Measurements from ENCODE around the gene AKAP12. TPM values are rescaled to one million over a fixed set of nuclear protein-coding genes. Genes with fewer than 3 reads are reported as not detected.

AKAP12 gene
- polyA plus RNA-seq, 1 donor (not counting 4 experiments of a cell fraction or from before 2014, with no cell fraction given): 0.56 TPM

GRCh38 chr6:151392427-151392826, 152.7 kb downstream of the AKAP12 start:
- Histone ChIP-seq H3K4me1 (ENCODE audit: control insufficient read depth, extremely low read depth, insufficient read depth, low read length) (peaks cover 29% of the 10 kb centered on the region), H3K4me3 (ENCODE audit: control insufficient read depth in 2 of 3, extremely low read depth in 1 of 3, insufficient read depth in 2 of 3, low read depth in 1 of 3, low read length in 3 of 3) (peak overlapping the region; percentile 83 to 90 (median 88)), H3K79me2 (ENCODE audit: control insufficient read depth, insufficient read depth, low read length) (peaks cover 72% of the 10 kb centered on the region), H3K4me2 (ENCODE audit: control insufficient read depth, extremely low read depth, insufficient read depth, low read depth, low read length) (peak overlapping the region; percentile 99), H2AFZ (ENCODE audit: control insufficient read depth, low read length) (no peak overlapping the region), H3K9me1 (ENCODE audit: control insufficient read depth, extremely low read depth, insufficient read depth, low read length) (peaks cover 2% of the 10 kb centered on the region), H3K36me3 (ENCODE audit: control insufficient read depth in 2 of 2, extremely low read depth in 1 of 2, insufficient read depth in 2 of 2, low read length in 2 of 2) (no peaks in the 10 kb centered on the region), H3K9me3 (ENCODE audit: control insufficient read depth, low read depth, low read length) (no peaks in the 10 kb centered on the region), H3K9ac (ENCODE audit: control insufficient read depth, extremely low read depth, insufficient read depth, low read length) (peak overlapping the region; percentile 88), H3K27ac (ENCODE audit: control insufficient read depth, insufficient read depth, low read length) (peak overlapping the region; percentile 81), H4K20me1 (ENCODE audit: control insufficient read depth, extremely low read depth, insufficient read depth, low read length) (no peaks in the 10 kb centered on the region), H3K27me3 (ENCODE audit: control insufficient read depth, extremely low read depth, insufficient read depth, low read length) (no peaks in the 10 kb centered on the region)
- FAIRE-seq: no peak
- dilution Hi-C loops (cut with MboI; ENCODE audit: extremely low pct_ligation_motif_present, low sequenced_read_pairs): no loop called here
- TF ChIP-seq CTCF (optimal IDR thresholded peaks at IDR 0.05 in 1 of 3, IDR thresholded peaks at IDR 0.05 in 1 of 3, conservative IDR thresholded peaks at IDR 0.05 in 1 of 3; ENCODE audit: extremely low read depth in 1 of 3, insufficient read depth in 2 of 3, low read length in 3 of 3) (no peak), EZH2 (IDR thresholded peaks at IDR 0.05; ENCODE audit: low read length) (no peak)
- DNase-seq (ENCODE audit: low read depth, low spot score): no peak

- no peak for DNase-seq (ENCODE audit: low read depth, low spot score)
- H3K4me3 ChIP-seq (ENCODE audit: control insufficient read depth in 2 of 3, extremely low read depth in 1 of 3, insufficient read depth in 2 of 3, low read depth in 1 of 3, low read length in 3 of 3): peak overlapping the region in 1 of 3 experiments; percentile 90
Observed at GRCh38 chr6:151393410-151393809, 153.6 kb downstream of the AKAP12 start.

More at GRCh38 chr6:151393410-151393809, 153.6 kb downstream of the AKAP12 start:
- H3K9ac ChIP-seq (ENCODE audit: control insufficient read depth, extremely low read depth, insufficient read depth, low read length): peak overlapping the region; percentile 88
- TF ChIP-seq CTCF (optimal IDR thresholded peaks at IDR 0.05 in 1 of 3, IDR thresholded peaks at IDR 0.05 in 1 of 3, conservative IDR thresholded peaks at IDR 0.05 in 1 of 3; ENCODE audit: extremely low read depth in 1 of 3, insufficient read depth in 2 of 3, low read length in 3 of 3) (no peak), EZH2 (IDR thresholded peaks at IDR 0.05; ENCODE audit: low read length) (no peak)
- H3K4me1 ChIP-seq (ENCODE audit: control insufficient read depth, extremely low read depth, insufficient read depth, low read length): peaks cover 29% of the 10 kb centered on the region
- no peaks in the 10 kb centered on the region for H3K27me3 ChIP-seq (ENCODE audit: control insufficient read depth, extremely low read depth, insufficient read depth, low read length)
- no peaks in the 10 kb centered on the region for H4K20me1 ChIP-seq (ENCODE audit: control insufficient read depth, extremely low read depth, insufficient read depth, low read length)
- peak overlapping the region; percentile 30 for H3K27ac ChIP-seq (ENCODE audit: control insufficient read depth, insufficient read depth, low read length)
- peaks cover 75% of the 10 kb centered on the region for H3K79me2 ChIP-seq (ENCODE audit: control insufficient read depth, insufficient read depth, low read length)
- dilution Hi-C loops (cut with MboI; ENCODE audit: extremely low pct_ligation_motif_present, low sequenced_read_pairs): no loop called here
- peaks cover 2% of the 10 kb centered on the region for H3K9me1 ChIP-seq (ENCODE audit: control insufficient read depth, extremely low read depth, insufficient read depth, low read length)
- H3K9me3 ChIP-seq (ENCODE audit: control insufficient read depth, low read depth, low read length): no peaks in the 10 kb centered on the region
- FAIRE-seq: no peak
- peaks cover 0 to 2% of the 10 kb centered on the region in 2 experiments for H3K36me3 ChIP-seq (ENCODE audit: control insufficient read depth in 2 of 2, extremely low read depth in 1 of 2, insufficient read depth in 2 of 2, low read length in 2 of 2)
- peak overlapping the region; percentile 99 for H3K4me2 ChIP-seq (ENCODE audit: control insufficient read depth, extremely low read depth, insufficient read depth, low read depth, low read length)
- H2AFZ ChIP-seq (ENCODE audit: control insufficient read depth, low read length): no peak overlapping the region
